ENCODE results near the gene METTL25B. TPM values are rescaled to one million over a fixed set of nuclear protein-coding genes. Genes with fewer than 3 reads are reported as not detected.
A peak's percentile ranks its signal among the peaks of the same experiment; 100 is the strongest.

Gene METTL25B
- total and polyA plus RNA-seq, 2 experiments from 2014 or later: 19.5 to 25.4 TPM

DNA sequence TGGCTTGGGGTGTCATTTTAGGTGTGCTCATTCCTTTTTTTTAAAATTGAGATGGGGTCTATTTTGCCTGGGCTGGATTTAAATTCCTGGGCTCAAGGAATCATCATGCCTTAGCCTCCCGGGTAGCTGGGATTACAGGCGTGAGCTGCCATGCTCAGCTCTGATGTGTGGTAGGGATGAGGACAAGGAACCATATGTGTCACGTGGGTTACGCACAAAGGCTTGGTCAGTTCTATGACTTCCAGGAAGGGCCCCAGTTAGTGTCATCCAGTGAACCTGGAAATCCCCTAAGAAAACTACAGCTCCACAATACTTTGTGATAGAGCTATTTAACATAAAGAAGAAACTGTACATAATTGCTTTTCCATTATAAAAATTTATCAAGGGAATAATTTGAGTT lies 6.7 kb upstream of the METTL25B start:
- H3K36me3 ChIP-seq: peaks cover 14% of the 10 kb centered on the region
- H3K27ac ChIP-seq: peak overlapping the region; percentile 85
- TF ChIP-seq, protein P1, sequence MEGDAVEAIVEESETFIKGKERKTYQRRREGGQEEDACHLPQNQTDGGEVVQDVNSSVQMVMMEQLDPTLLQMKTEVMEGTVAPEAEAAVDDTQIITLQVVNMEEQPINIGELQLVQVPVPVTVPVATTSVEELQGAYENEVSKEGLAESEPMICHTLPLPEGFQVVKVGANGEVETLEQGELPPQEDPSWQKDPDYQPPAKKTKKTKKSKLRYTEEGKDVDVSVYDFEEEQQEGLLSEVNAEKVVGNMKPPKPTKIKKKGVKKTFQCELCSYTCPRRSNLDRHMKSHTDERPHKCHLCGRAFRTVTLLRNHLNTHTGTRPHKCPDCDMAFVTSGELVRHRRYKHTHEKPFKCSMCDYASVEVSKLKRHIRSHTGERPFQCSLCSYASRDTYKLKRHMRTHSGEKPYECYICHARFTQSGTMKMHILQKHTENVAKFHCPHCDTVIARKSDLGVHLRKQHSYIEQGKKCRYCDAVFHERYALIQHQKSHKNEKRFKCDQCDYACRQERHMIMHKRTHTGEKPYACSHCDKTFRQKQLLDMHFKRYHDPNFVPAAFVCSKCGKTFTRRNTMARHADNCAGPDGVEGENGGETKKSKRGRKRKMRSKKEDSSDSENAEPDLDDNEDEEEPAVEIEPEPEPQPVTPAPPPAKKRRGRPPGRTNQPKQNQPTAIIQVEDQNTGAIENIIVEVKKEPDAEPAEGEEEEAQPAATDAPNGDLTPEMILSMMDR (IDR thresholded peaks at IDR 0.05; ENCODE audit: low read depth, low read length): no peak

DNA sequence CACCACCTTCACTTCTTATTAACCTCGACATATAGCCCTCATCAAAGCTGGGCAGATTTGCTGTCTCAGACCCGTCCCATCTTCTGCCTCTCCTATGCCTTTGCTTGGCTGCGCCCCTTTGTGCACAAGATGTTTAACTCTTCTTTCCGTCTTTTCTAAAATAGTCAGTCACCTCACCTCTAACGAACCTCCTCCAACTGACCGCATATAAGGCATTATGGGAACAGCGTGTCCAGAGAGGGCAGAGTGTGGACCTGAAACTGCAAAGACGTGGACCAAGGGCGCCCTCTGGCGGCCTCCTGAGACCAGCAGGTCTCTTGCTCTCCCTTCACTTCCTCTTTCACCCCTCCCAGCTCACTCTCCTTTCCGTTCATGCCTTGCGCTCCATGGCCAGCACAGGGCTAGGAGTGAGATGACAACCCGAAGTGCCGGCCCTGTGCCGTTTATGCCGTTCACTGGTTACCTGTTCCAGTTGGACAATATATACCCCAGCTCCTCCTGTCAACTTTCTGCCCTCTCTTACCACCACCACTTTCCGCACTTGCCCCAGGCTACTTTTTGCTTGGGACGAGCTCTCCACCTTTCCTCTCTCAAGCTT lies 2.5 kb upstream of the METTL25B start:
- no peaks in the 10 kb centered on the region for H3K9me3 ChIP-seq (ENCODE audit: low read depth)
- peak overlapping the region; percentile 5 for H3K4me3 ChIP-seq
- no peak overlapping the region for H3K27ac ChIP-seq
- H3K27me3 ChIP-seq: no peaks in the 10 kb centered on the region
- TF ChIP-seq, protein P1 (IDR thresholded peaks at IDR 0.05; ENCODE audit: low read depth, low read length): peak; percentile 93
- H3K36me3 ChIP-seq: peaks cover 14% of the 10 kb centered on the region
- H3K4me1 ChIP-seq (ENCODE audit: low read depth): peaks cover 28% of the 10 kb centered on the region
- DNase-seq (ENCODE audit: low read depth in 1 of 2, low spot score in 1 of 2): peak; percentile 94

More for the DNA sequence above, 6.7 kb upstream of the METTL25B start:
- DNase-seq (ENCODE audit: low read depth in 1 of 2, low spot score in 1 of 2): no peak
- Histone ChIP-seq H3K27me3 (no peaks in the 10 kb centered on the region), H3K4me1 (ENCODE audit: low read depth) (peaks cover 25% of the 10 kb centered on the region), H3K4me3 (no peak overlapping the region), H3K9me3 (ENCODE audit: low read depth) (no peaks in the 10 kb centered on the region)

- TF ChIP-seq, protein P1 (IDR thresholded peaks at IDR 0.05; ENCODE audit: low read depth, low read length): peak; percentile 64
- Histone ChIP-seq H3K27me3 (no peaks in the 10 kb centered on the region), H3K9me3 (ENCODE audit: low read depth) (no peaks in the 10 kb centered on the region), H3K27ac (no peak overlapping the region), H3K4me3 (peak overlapping the region; percentile 5), H3K4me1 (ENCODE audit: low read depth) (peaks cover 20% of the 10 kb centered on the region), H3K36me3 (peaks cover 14% of the 10 kb centered on the region)
- peak; percentile 65 to 76 for DNase-seq (ENCODE audit: low read depth in 1 of 2, low spot score in 1 of 2)
Measured at GRCh38 chr1:156726549-156727226, 1.6 kb upstream of the METTL25B start.

- Histone ChIP-seq H3K4me1 (ENCODE audit: low read depth) (peaks cover 20% of the 10 kb centered on the region), H3K9me3 (ENCODE audit: low read depth) (no peaks in the 10 kb centered on the region), H3K4me3 (peak overlapping the region; percentile 83), H3K27ac (no peak overlapping the region), H3K27me3 (no peaks in the 10 kb centered on the region), H3K36me3 (peaks cover 14% of the 10 kb centered on the region)
- DNase-seq (ENCODE audit: low read depth in 1 of 2, low spot score in 1 of 2): no peak
- TF ChIP-seq, protein P1 (IDR thresholded peaks at IDR 0.05; ENCODE audit: low read depth, low read length): no peak
Measured at GRCh38 chr1:156727492-156727891, 777 bp upstream of the METTL25B start.

DNA sequence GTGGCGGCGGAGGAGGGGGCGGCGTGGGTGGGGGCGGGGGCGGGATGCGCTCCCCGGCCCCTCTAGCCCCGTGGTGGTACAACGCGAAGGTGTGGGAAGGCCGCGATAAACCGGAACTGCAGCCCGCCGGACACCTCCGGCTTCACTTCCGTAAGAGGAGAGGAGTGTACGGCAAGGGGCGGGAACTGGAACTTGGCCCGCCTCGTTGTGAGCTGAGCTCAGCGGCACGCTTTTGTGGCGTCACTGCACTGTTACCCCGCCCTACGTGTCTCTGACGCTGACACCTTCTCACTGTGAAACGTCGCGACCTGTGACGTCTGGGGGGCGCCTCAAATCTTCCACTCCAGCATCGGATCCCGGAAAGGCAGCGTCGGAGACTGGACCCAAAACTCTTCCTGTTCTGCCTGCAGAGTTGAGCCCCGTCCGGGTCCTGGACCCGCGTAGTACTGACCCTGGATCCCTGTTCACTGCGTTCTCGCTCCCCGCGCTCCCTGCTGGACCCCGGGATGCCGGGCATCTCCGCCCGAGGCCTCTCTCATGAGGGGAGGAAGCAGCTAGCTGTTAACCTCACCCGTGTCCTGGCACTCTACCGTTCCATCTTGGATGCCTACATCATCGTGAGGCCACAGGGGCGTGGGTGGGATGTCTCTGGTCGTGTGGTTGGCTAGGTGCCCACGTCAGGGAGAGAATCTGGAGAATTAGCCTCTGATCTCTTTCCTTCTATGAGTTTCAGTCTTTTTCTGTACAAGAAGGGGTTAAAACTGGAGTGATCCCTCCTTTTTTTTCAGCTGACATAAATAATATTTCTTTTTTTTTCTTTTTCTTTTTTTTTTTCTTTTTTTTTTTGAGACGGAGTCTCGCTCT lies 562 bp downstream of the METTL25B start, which contains the start of gene ISG20L2:
Gene ISG20L2 (minus strand): TSS at position 168 of the 864 bp plus-strand sequence. CDS start 1,114 bp downstream, outside the sequence.
- Histone ChIP-seq H3K27me3 (no peaks in the 10 kb centered on the region), H3K27ac (peak within 1 kb of the TSS; percentile 97), H3K4me1 (ENCODE audit: low read depth) (peaks cover 20% of the 10 kb centered on the region), H3K4me3 (peak within 1 kb of the TSS; percentile 83), H3K9me3 (ENCODE audit: low read depth) (no peaks in the 10 kb centered on the region), H3K36me3 (peaks cover 4% of the 10 kb centered on the region)
- peak; percentile 97 to 99 for DNase-seq (ENCODE audit: low read depth in 1 of 2, low spot score in 1 of 2)
- TF ChIP-seq, protein P1 (IDR thresholded peaks at IDR 0.05; ENCODE audit: low read depth, low read length): no peak

All from cardiac muscle cell (in vitro differentiated cells and primary cell).